ENCODE data around the gene DLK1.

DLK1 gene

DNA sequence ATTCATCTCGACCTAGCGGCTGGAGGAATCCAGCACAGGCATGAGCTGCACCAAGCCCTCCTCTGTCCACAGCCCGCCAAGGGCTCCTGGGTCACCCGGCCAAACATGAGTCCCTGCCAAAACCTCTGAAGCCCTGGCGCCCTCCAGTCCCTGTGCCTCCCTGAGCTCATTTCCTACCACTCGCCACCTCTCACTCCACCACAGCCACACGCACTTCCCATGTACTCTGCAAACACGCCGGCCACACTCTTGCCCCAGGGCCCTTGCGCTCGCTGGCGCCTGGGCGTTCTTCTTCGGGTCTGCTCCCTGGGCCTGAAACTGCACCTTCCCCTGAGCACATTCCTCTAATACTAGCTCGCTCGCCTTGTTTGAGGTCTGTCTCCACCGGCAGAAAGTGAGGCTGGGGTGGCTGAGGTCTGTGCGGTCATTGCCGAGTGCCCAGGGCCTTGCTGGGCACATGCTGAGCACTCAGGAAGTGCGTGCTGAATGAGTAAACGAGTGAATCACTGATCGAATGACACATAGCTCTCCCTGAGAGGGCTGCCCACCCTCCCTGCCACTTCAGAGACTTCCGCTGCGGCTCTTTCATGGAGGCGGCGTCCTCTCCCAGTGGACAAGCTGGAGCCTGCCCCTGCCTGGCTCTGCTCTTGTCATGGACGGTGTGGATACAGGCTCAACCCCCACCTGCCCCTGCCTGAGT is 33.7 kb upstream of the DLK1 start:
- in situ Hi-C loops (cut with HindIII; ENCODE audit: low sequenced_read_pairs): no loop called here

DNA sequence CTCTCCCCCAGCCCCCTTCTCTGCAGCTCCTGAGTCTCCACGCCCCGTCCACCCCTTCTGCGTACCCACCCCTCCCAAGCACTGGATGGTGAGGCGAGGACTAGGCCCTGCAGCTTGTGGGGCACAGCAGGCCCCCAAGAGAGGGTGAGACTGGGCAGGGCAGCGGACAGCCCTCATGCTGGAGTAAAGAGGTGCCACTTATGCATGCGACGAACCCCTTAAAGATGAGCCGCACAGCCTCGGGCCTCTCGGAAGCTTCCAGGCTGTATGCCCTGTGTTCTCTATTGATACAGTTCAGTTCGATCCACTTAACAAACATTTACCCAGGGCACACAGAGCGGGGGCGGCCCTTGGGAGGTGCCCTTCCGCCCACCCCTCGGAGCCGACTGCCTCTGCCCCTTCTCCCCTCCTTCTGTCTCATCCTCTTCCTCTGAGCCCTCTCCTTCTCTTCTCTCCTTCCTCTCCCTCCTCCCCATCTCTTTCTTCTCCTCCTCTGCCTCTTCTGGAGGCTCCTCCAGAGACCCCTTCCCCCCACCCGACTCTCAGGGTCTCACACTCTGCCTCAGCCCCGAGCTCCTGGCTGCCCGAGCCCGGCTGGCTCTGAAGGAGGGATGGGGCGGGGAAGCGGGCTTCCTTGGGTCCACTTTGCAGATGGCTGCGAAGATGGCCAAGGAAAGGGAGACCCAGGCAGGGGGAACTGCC is 32.7 kb upstream of the DLK1 start:
- in situ Hi-C loops (cut with HindIII; ENCODE audit: low sequenced_read_pairs): no loop called here

- in situ Hi-C loops (cut with HindIII; ENCODE audit: low sequenced_read_pairs): no loop called here
Measured at GRCh38 chr14:100694579-100695422, 31.9 kb upstream of the DLK1 start.

- in situ Hi-C loops (cut with HindIII; ENCODE audit: low sequenced_read_pairs): no loop called here
Measured at GRCh38 chr14:100695423-100695738, 31.3 kb upstream of the DLK1 start.

- in situ Hi-C loops (cut with HindIII; ENCODE audit: low sequenced_read_pairs): no loop called here
Measured at GRCh38 chr14:100696008-100696407, 30.7 kb upstream of the DLK1 start.

DNA sequence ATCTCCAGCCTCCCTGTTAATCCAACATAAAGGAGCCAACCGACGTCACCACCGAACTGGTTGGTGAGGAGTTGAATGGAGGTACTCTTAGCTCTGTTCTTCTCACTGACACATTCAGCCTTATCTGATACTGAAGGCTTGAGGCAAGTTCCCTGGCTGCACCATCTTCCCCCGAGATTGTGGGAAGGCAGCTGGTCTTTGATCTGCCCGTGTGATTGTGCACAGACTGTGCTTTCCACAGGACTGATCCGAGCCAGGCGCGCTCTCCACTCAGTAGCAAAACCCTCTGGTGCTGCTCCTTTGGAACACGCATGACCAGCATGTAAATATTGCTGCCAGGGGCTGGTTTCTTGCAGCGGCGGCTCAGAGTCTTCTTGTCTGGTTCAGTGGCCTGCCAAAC is 30.1 kb upstream of the DLK1 start:
- in situ Hi-C loops (cut with HindIII; ENCODE audit: low sequenced_read_pairs): no loop called here

DNA sequence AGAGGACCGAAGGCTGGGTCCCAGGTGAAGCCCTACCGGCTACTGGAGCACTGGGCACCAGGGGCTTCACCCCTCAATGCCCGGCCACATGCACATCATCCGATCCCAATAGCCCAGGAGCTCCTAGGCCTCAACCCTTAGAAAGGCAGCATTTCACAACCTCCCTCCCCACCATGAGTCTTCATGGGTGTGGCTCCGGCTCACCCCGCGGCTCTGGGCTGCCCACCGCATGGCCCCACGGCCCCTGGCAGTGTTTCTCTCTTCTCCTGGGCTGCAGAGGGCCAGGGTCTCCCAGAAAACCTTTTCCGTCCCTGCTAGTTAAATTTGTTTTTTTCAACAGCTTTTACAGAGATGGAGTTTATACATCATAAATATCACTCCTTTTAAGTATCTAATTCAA is 28.6 kb upstream of the DLK1 start:
- in situ Hi-C loops (cut with HindIII; ENCODE audit: low sequenced_read_pairs): no loop called here

- in situ Hi-C loops (cut with HindIII; ENCODE audit: low sequenced_read_pairs): no loop called here
Measured at GRCh38 chr14:100698666-100699448, 27.8 kb upstream of the DLK1 start.

GRCh38 chr14:100701314-100701713 is 25.4 kb upstream of the DLK1 start:
- in situ Hi-C loops (cut with HindIII; ENCODE audit: low sequenced_read_pairs): no loop called here

DNA sequence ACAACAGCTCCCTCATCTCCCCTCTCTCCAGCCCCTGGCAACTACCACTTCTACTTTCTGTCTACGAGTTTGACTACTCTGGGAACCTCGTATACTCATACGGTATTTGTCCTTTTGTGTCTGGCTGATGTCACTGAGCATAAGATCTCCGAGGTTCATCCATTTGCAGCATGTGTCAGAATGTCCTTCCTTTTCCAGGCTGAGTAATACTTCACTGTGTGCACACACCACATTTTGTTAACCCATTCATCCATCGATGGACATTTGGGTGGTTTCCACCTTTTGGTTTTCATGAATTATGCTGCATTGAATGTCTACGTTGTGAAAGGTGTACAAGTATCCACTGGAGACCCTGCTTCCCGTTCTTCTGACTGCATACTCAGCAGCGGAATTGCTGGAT is 24.1 kb upstream of the DLK1 start:
- in situ Hi-C loops (cut with HindIII; ENCODE audit: low sequenced_read_pairs): no loop called here

- in situ Hi-C loops (cut with HindIII; ENCODE audit: low sequenced_read_pairs): no loop called here
Measured at GRCh38 chr14:100703386-100704220, 23.1 kb upstream of the DLK1 start.

DNA sequence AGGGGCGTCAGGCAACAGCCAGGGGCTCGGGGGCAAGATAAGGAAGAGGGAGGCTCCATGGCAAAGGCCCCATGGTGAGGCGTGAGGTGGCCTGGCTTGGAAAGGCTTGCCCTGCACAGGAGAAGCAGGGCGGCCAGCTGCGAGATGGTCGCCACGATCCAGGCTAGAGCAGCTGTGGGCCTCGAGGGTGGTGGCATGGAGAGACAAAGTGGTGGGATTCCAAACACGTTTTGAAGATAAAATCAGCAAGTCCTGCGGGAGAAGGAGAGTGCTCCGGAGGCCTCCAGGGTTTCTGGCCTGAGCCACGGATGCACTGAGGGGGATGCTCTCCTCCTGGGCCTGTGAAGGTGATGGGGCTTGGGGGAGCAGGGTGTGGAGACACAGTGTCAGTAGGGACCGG is 20.5 kb upstream of the DLK1 start:
- in situ Hi-C loops (cut with HindIII; ENCODE audit: low sequenced_read_pairs): no loop called here

DNA sequence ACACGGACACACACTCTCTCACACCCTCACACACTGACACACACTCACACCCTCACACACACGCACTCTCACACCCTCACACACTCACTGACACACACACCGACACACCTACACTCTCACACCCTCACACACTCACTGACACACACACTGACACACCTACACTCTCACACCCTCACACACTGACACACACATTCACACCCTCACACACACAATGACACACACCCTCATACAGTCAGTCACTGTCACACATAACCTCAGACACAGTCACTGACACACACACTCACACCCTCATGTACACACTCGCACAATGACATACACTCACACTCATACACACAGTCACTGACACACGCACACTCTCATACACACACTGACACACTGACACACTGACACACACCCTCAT is 19.8 kb upstream of the DLK1 start:
- in situ Hi-C loops (cut with HindIII; ENCODE audit: low sequenced_read_pairs): no loop called here

- in situ Hi-C loops (cut with HindIII; ENCODE audit: low sequenced_read_pairs): no loop called here
Measured at GRCh38 chr14:100708425-100709288, 18.0 kb upstream of the DLK1 start.

- in situ Hi-C loops (cut with HindIII; ENCODE audit: low sequenced_read_pairs): no loop called here
Measured at GRCh38 chr14:100709289-100710284, 17.1 kb upstream of the DLK1 start.

GRCh38 chr14:100710391-100710790 is 16.3 kb upstream of the DLK1 start:
- in situ Hi-C loops (cut with HindIII; ENCODE audit: low sequenced_read_pairs): no loop called here

DNA sequence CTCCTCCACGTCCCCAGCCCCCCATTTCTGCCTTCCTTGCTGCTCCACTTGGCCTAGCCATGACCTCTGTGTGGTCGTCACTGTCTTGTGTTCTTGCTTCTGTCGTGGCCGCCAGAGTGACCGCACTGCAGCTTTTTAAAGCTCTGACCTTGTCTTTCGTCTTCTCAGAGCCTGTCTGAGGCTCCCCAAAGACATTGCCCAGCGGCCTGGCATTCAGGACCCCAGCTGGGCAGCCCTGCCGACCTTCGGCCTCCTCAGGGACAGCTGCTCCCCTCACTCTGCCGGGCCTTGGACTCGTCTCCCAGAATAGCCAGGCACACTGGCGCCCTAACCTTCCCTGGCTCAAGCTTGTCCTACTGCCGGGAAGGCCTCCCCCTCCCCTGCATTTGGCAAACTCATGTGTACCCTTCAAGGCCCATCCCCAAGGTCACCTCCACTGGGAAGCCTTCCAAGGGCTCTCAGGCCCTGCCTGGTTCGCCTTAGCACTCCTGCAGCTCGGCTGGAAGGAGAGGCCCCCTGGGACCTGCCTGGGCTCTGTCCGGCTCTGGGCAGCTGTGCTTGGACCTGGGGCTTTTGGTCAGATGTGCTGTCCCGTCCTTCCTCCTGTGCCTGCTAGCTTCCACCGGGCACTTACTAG is 15.7 kb upstream of the DLK1 start:
- in situ Hi-C loops (cut with HindIII; ENCODE audit: low sequenced_read_pairs): no loop called here

DNA sequence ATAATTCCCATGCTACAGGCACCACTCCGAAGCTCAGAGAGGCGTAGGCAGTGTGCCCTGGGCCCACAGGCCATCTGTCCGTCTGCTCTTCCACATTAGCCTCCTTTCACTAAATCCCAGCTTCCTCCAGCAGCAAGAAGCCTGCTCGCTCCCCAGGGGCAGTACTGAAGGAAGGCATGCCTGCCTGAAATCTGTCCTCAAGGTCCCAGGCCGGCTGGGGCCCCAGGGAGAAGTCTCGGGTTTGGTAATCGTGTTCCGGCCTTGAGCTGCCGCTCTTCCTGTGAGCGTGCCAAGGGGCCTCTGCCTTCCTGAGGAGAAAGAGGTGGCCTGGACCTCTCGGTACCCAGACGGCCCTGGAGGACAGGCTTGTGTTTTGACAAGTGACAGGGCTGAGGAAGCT is 15.2 kb upstream of the DLK1 start:
- in situ Hi-C loops (cut with HindIII; ENCODE audit: low sequenced_read_pairs): no loop called here

Data from DLD1 (cell line).